ENCODE data around the gene MSL3B.
A peak's percentile ranks its signal among the peaks of the same experiment; 100 is the strongest.

MSL3B gene

GRCh38 chr2:233854241-233854981, 13.8 kb downstream of the MSL3B start, which contains the start of gene HJURP (continued):
- no peak for TF ChIP-seq BRF1 (IDR thresholded peaks at IDR 0.05; ENCODE audit: borderline replicate concordance, extremely low read depth, insufficient read length)
- no peak for TF ChIP-seq ZNF12 (CRISPR knock-in tag; IDR thresholded peaks at IDR 0.05)
- TF ChIP-seq CREBBP (IDR thresholded peaks at IDR 0.05; ENCODE audit: low read depth, low read length), result no peak
- no peak for TF ChIP-seq IRF2 (CRISPR knock-in tag; IDR thresholded peaks at IDR 0.05)
- TF ChIP-seq SIX5 (IDR thresholded peaks at IDR 0.05; ENCODE audit: borderline replicate concordance in 1 of 2, insufficient read depth in 1 of 2, low read depth in 1 of 2, low read length in 2 of 2), result no peak
- no peak for TF ChIP-seq ZKSCAN8 (CRISPR knock-in tag; IDR thresholded peaks at IDR 0.05)
- no peak for TF ChIP-seq ZNF280A (IDR thresholded peaks at IDR 0.05; ENCODE audit: low read depth, partially characterized antibody)
- peak; percentile 59 for TF ChIP-seq PCBP1 (IDR thresholded peaks at IDR 0.05; ENCODE audit: low read depth, low read length, poor library complexity, severe bottlenecking)
- no peak for TF ChIP-seq NFE2L1 (tag; IDR thresholded peaks at IDR 0.05; ENCODE audit: borderline replicate concordance, low read depth)
- no peak for TF ChIP-seq LARP7 (IDR thresholded peaks at IDR 0.05)
- TF ChIP-seq IRF9 (tag; IDR thresholded peaks at IDR 0.05), result no peak
- TF ChIP-seq NCOA6 (IDR thresholded peaks at IDR 0.05), result no peak
- TF ChIP-seq ZBTB49 (CRISPR knock-in tag; IDR thresholded peaks at IDR 0.05; ENCODE audit: borderline replicate concordance), result no peak
- TF ChIP-seq ARID3B (CRISPR knock-in tag; IDR thresholded peaks at IDR 0.05; ENCODE audit: borderline replicate concordance), result no peak
- no peak for TF ChIP-seq ZC3H11A (IDR thresholded peaks at IDR 0.05; ENCODE audit: low read depth, low read length)
- TF ChIP-seq DLX4 (CRISPR knock-in tag; IDR thresholded peaks at IDR 0.05), result no peak
- peak; percentile 42; the same call in 1 of the 2 replicates for TF ChIP-seq NR2C2 (CRISPR knock-in tag; IDR thresholded peaks at IDR 0.05)
- TF ChIP-seq NR2C2 (tag; IDR thresholded peaks at IDR 0.05), result no peak
- peak; percentile 81 for TF ChIP-seq POLR2H (tag; IDR thresholded peaks at IDR 0.05; ENCODE audit: low read depth)
- TF ChIP-seq U2AF1 (optimal IDR thresholded peaks at IDR 0.05; ENCODE audit: low read depth, low read length), result no peak
- no peak for TF ChIP-seq NFIX (CRISPR knock-in tag; IDR thresholded peaks at IDR 0.05; ENCODE audit: low read depth)

All from K562 (cell line).